A549 (cell line): Measurements from ENCODE around the gene PTGER4.

Source experiments
- GATA3 ChIP-seq: IDR thresholded peaks from 2 replicates; pipeline ENCODE4 v1.6.1; 2012; ENCODE audit warnings: borderline replicate concordance
- MYC ChIP-seq: IDR thresholded peaks from 2 replicates; pipeline ENCODE4 v1.6.1; 2012; ENCODE audit warnings: mild to moderate bottlenecking, inconsistent platforms, low read length, improper control_type of control experiment, borderline replicate concordance
- POLR2A ChIP-seq: IDR thresholded peaks from 2 replicates; pipeline ENCODE4 v1.6.1; 2012; ENCODE audit warnings: mild to moderate bottlenecking, low read length
- RFX5 ChIP-seq: fragments of 450-650 bp; IDR thresholded peaks from 2 replicates; pipeline ENCODE4 v1.7.1; 2014; ENCODE audit warnings: antibody characterized with exemption, mild to moderate bottlenecking, moderate library complexity
- TF ChIP-seq, protein P1 (sequence below): fragments of >200 bp; sonication (Bioruptor Twin); formaldehyde crosslinking; IDR thresholded peaks from 3 replicates; pipeline ENCODE4 v1.5.1; 2016
- TF ChIP-seq, protein P2 (sequence below): fragments of 250-450 bp; sonication (Bioruptor Pico); IDR thresholded peaks from 2 replicates; pipeline ENCODE4 v1.5.0; 2021; ENCODE audit warnings: mild to moderate bottlenecking, moderate library complexity, borderline replicate concordance
- TF ChIP-seq, protein P3 (sequence below): IDR thresholded peaks from 2 replicates; pipeline ENCODE4 v1.6.1; 2012

DNA sequence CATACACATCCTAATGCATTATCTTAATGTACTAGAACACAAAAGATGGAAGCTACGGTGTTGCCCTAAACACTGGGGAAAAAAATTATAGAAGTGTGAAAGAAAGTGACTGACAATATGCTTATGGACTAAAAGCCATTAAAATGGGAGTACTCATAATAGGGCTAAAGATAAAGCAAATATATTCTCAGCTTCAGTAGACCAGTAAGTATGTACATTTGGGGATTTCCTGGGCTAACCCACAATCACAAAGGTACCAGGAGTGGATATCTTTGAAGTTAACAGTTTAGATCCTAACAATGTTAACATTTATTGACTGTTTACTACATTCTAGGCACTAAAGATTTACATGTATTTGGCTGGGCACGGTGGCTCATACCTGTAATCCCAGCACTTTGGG, 36.9 kb downstream of the PTGER4 start:
- TF ChIP-seq, protein P1, sequence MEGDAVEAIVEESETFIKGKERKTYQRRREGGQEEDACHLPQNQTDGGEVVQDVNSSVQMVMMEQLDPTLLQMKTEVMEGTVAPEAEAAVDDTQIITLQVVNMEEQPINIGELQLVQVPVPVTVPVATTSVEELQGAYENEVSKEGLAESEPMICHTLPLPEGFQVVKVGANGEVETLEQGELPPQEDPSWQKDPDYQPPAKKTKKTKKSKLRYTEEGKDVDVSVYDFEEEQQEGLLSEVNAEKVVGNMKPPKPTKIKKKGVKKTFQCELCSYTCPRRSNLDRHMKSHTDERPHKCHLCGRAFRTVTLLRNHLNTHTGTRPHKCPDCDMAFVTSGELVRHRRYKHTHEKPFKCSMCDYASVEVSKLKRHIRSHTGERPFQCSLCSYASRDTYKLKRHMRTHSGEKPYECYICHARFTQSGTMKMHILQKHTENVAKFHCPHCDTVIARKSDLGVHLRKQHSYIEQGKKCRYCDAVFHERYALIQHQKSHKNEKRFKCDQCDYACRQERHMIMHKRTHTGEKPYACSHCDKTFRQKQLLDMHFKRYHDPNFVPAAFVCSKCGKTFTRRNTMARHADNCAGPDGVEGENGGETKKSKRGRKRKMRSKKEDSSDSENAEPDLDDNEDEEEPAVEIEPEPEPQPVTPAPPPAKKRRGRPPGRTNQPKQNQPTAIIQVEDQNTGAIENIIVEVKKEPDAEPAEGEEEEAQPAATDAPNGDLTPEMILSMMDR: no peak
- TF ChIP-seq, protein P2, sequence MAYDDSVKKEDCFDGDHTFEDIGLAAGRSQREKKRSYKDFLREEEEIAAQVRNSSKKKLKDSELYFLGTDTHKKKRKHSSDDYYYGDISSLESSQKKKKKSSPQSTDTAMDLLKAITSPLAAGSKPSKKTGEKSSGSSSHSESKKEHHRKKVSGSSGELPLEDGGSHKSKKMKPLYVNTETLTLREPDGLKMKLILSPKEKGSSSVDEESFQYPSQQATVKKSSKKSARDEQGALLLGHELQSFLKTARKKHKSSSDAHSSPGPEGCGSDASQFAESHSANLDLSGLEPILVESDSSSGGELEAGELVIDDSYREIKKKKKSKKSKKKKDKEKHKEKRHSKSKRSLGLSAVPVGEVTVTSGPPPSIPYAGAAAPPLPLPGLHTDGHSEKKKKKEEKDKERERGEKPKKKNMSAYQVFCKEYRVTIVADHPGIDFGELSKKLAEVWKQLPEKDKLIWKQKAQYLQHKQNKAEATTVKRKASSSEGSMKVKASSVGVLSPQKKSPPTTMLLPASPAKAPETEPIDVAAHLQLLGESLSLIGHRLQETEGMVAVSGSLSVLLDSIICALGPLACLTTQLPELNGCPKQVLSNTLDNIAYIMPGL (CRISPR knock-in tag): no peak
- TF ChIP-seq, protein P3, sequence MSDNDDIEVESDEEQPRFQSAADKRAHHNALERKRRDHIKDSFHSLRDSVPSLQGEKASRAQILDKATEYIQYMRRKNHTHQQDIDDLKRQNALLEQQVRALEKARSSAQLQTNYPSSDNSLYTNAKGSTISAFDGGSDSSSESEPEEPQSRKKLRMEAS: no peak
- no peak for TF ChIP-seq MYC
- TF ChIP-seq POLR2A: no peak
- no peak for TF ChIP-seq RFX5
- TF ChIP-seq GATA3: no peak
